Endothelial cell of umbilical vein (primary cell): ENCODE measurements around the gene CALD1. TPM values are rescaled to one million over a fixed set of nuclear protein-coding genes. Genes with fewer than 3 reads are reported as not detected.
A peak's percentile ranks its signal among the peaks of the same experiment; 100 is the strongest.

Experiments used
- BruUV-seq: library from RNA; stranded (reverse); fragments of 400-500 nt; replicated peaks from 2 replicates; lab custom pipeline; 2021; lab: Mats Ljungman, UMichigan
- CTCF ChIA-PET: fragments of 300-600, 350-600 bp; sonication (Branson Sonifier 250); formaldehyde crosslinking; loops from one replicate; lab custom pipeline; 2021; ENCODE audit warnings: antibody characterized with exemption, inconsistent platforms; lab: Charles Lee
- POLR2A ChIA-PET: fragments of 300-600, 350-600 bp; sonication (Branson Sonifier 250); formaldehyde crosslinking; loops from one replicate; lab custom pipeline; 2021; ENCODE audit warnings: antibody characterized with exemption, inconsistent platforms; lab: Charles Lee
- DNase-seq: peaks from one replicate; pipeline ENCODE4 v3.0.0-alpha.2; 2011; ENCODE audit warnings: low read depth, low spot score
- FAIRE-seq: peaks from 2 replicates; lab custom pipeline; 2011; peaks lifted over from hg19 to GRCh38; lab: Jason Lieb, UNC
- H2AFZ ChIP-seq: 2 replicates; pipeline ENCODE4 v1.6.0; 2012; ENCODE audit warnings: low read depth, low read length, control low read depth, inconsistent platforms
- H3K27ac ChIP-seq: 2 replicates; pipeline ENCODE4 v1.5.1; 2011; ENCODE audit warnings: low read depth, mild to moderate bottlenecking, control low read depth, low read length, moderate library complexity; ENCODE audit not compliant: insufficient read depth
- H3K27me3 ChIP-seq, 2 experiments: 2 replicates each; pipeline versions ENCODE4 v1.6.0 to v1.6.1; 2011; ENCODE audit warnings: low read length in 2 of 2, mixed read lengths in 1 of 2; ENCODE audit not compliant: control insufficient read depth in 2 of 2, insufficient read depth in 2 of 2
- H3K36me3 ChIP-seq, 2 experiments: 2 replicates in 1 of 2; 3 replicates in 1 of 2; pipeline ENCODE4 v1.5.1; 2011; ENCODE audit warnings: low read length in 2 of 2, mild to moderate bottlenecking in 1 of 2, moderate library complexity in 1 of 2; ENCODE audit not compliant: control insufficient read depth in 2 of 2, insufficient read depth in 2 of 2; ENCODE audit errors: extremely low read depth in 1 of 2
- H3K4me1 ChIP-seq: 3 replicates; pipeline ENCODE4 v1.5.1; 2011; ENCODE audit warnings: mild to moderate bottlenecking, low read length; ENCODE audit not compliant: control insufficient read depth, insufficient read depth; ENCODE audit errors: extremely low read depth
- H3K4me2 ChIP-seq: 2 replicates; pipeline ENCODE4 v1.6.1; 2011; ENCODE audit warnings: low read length, control low read depth, mixed read lengths; ENCODE audit not compliant: insufficient read depth
- H3K4me3 ChIP-seq, 3 experiments: fragments of 200-600 bp in 1 of 3; sonication (generic), shearing (Covaris generic) in 1 of 3; replicated peaks in 1 of 3; 2 replicates each; pipeline ENCODE4 v1.5.1; 2011 to 2016; ENCODE audit warnings: control low read depth in 3 of 3, low read length in 3 of 3, mild to moderate bottlenecking in 2 of 3, inconsistent platforms in 1 of 3, low read depth in 1 of 3, moderate library complexity in 1 of 3; ENCODE audit not compliant: insufficient read depth in 1 of 3
- H3K79me2 ChIP-seq: 2 replicates; pipeline ENCODE4 v1.6.0; 2012; ENCODE audit warnings: low read length, inconsistent platforms; ENCODE audit not compliant: control insufficient read depth, insufficient read depth
- H3K9ac ChIP-seq: replicated peaks from 2 replicates; pipeline ENCODE3; 2011; ENCODE audit warnings: low read length, control low read depth; ENCODE audit not compliant: insufficient read depth; ENCODE audit errors: extremely low read depth
- H3K9me1 ChIP-seq: replicated peaks from 3 replicates; pipeline ENCODE4 v1.6.0; 2011; ENCODE audit warnings: mild to moderate bottlenecking, low read length; ENCODE audit not compliant: control insufficient read depth, insufficient read depth; ENCODE audit errors: extremely low read depth
- H3K9me3 ChIP-seq: replicated peaks from 2 replicates; pipeline ENCODE4 v1.5.1; 2012; ENCODE audit warnings: low read length, inconsistent platforms; ENCODE audit not compliant: control insufficient read depth, insufficient read depth
- H4K20me1 ChIP-seq: replicated peaks from 2 replicates; pipeline ENCODE3; 2011; ENCODE audit warnings: mild to moderate bottlenecking, low read length; ENCODE audit not compliant: control insufficient read depth, insufficient read depth; ENCODE audit errors: extremely low read depth
- FOS ChIP-seq: IDR thresholded peaks from 2 replicates; pipeline ENCODE4 v1.6.1; 2011; ENCODE audit warnings: mild to moderate bottlenecking, low read length, moderate library complexity, borderline replicate concordance; ENCODE audit not compliant: insufficient read depth
- GATA2 ChIP-seq: IDR thresholded peaks from 2 replicates; pipeline ENCODE4 v1.7.0; 2011; ENCODE audit warnings: low read depth, mild to moderate bottlenecking, moderate library complexity, mixed read lengths, low read length; ENCODE audit not compliant: insufficient read length, insufficient read depth
- JUN ChIP-seq: IDR thresholded peaks from 2 replicates; pipeline ENCODE4 v1.6.1; 2011; ENCODE audit warnings: borderline replicate concordance, low read depth; ENCODE audit not compliant: insufficient read length, insufficient read depth
- MYC ChIP-seq: IDR thresholded peaks from one replicate; pipeline ENCODE4 v1.6.1; 2011; ENCODE audit warnings: mild to moderate bottlenecking, low read depth, low read length
- POLR2A ChIP-seq: IDR thresholded peaks from 2 replicates; pipeline ENCODE4 v1.6.1; 2012; ENCODE audit warnings: low read depth, mild to moderate bottlenecking, control low read depth, low read length
- dilution Hi-C: fragments of 300-500 bp; cut with MboI; formaldehyde crosslinking; loops from one replicate; pipeline ENCODE4 v1.15.0; 2019; ENCODE audit warnings: low sequenced_read_pairs; ENCODE audit not compliant: extremely low pct_ligation_motif_present
- intact Hi-C: fragments of 100-400 bp; cut with micrococcal nuclease; formaldehyde crosslinking; loops from one replicate; pipeline ENCODE4 v1.10.0; 2022
- polyA plus RNA-seq, 4 experiments: library from polyadenylated mRNA; depleted of rRNA in 3 of 4; stranded (reverse) in 3 of 4; unstranded in 1 of 4; fragments of >200 nt; gene quantifications; 2 replicates each; pipeline versions ENCODE4 v1.2.1 to v1.2.3, GENCODE V29; 2011 to 2012; ENCODE audit warnings: missing spikeins in 1 of 4
- total RNA-seq: library from RNA; stranded (reverse); gene quantifications from 2 replicates; pipeline ENCODE4 v1.2.3, GENCODE V29; 2021
- TF ChIP-seq, protein P1 (sequence below), 2 donors: IDR thresholded peaks; 1 replicate in 1 of 2; 2 replicates in 1 of 2; pipeline ENCODE4 v1.5.1; 2011; ENCODE audit warnings: low read length in 2 of 2, mild to moderate bottlenecking in 2 of 2, moderate library complexity in 2 of 2, control low read depth in 1 of 2, inconsistent platforms in 1 of 2, low read depth in 1 of 2; ENCODE audit not compliant: insufficient read depth in 1 of 2; ENCODE audit errors: extremely low read depth in 1 of 2

The CALD1 gene
- total and polyA plus RNA-seq, 2 donors (not counting 3 experiments of a cell fraction or from before 2014, with no cell fraction given) = 136 to 307 TPM

DNA sequence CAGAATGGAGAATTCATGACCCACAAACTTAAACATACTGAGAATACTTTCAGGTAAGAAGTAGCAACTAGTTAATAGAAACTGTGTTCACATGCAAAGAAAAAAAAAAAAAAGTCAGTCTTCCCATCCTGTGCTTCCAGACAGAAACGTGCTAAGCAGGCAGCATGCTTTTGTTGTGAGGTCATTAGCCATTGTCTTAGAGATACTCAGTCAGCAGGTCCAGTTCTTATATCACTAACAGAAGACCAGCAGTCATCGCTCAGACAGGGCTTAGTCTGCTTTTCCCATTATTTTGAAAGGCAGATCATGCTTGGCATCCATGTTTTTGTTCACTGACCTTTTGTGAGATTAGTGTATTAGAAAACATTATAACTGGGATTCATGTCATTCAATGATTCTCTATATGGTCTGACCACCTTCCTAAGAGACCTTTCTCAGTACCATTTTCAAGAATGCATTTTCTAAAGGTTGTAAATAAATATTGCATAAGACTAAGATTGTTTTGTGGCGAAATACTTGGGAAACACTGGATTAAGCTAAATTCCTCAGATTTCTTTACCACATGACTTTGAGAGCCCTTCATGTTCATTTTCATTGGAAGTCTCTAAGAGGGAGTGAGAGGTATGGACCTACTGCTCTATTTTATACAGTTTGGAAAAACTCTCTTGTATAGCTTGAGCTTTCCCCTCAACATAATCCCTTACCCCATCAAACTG, 161.9 kb downstream of the CALD1 start:
- peaks cover 12 to 24% of the 10 kb centered on the region in 2 experiments for H3K36me3 ChIP-seq
- FAIRE-seq = peak; percentile 73
- peak overlapping the region; percentile 67 for H3K27ac ChIP-seq
- H2AFZ ChIP-seq = no peak overlapping the region
- H3K9ac ChIP-seq = peak overlapping the region; percentile 42
- H3K79me2 ChIP-seq = no peaks in the 10 kb centered on the region
- no peak overlapping the region for H3K4me3 ChIP-seq
- H4K20me1 ChIP-seq = no peaks in the 10 kb centered on the region
- H3K9me3 ChIP-seq = no peaks in the 10 kb centered on the region
- dilution Hi-C loops = no loop called here
- DNase-seq = peak; percentile 86
- no peaks in the 10 kb centered on the region for H3K27me3 ChIP-seq
- H3K4me2 ChIP-seq = peak overlapping the region; percentile 26
- peaks cover 11% of the 10 kb centered on the region for H3K4me1 ChIP-seq
- intact Hi-C loops = loop anchor here (2.0 to 5.0 kb wide), 3 partner anchors 74 to 219 kb away; partner anchors contain the start of gene CALD1
- ChIA-PET POLR2A (no interaction called here), CTCF (interaction anchor here (1.3 to 1.8 kb wide), 3 partner anchors 16 to 251 kb away, joined by 4 to 5 read pairs (median 5); no protein-coding TSS in a partner anchor)
- TF ChIP-seq FOS = peak; percentile 6
- TF ChIP-seq JUN = peak; percentile 87
- no peak for TF ChIP-seq POLR2A
- no peaks in the 10 kb centered on the region for H3K9me1 ChIP-seq
- BruUV-seq = TSS peak; percentile 30

DNA sequence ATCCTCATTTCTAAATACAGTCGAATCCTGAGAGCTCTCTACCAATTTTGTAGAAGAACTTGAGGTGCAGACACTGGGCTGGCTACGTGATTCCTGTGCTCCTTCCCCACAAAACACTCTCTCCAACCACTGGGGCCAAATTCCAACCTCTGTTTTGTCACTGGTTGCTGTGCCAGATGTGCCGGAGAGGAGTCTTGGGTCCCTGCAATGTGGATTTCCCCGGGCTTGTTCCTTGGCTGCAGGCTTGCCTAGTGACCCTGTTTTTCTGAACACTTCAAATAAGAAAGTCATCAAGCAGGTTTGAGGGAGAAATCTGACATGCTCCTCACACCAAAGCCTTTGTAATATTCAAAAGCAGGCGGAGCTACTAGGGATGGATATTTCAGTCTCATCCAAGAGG, 162.5 kb downstream of the CALD1 start:
- FAIRE-seq (no peak), DNase-seq (no peak)
- no TSS peak for BruUV-seq
- H3K9me3 ChIP-seq = no peaks in the 10 kb centered on the region
- H3K4me3 ChIP-seq = no peak overlapping the region
- CTCF ChIA-PET = interaction anchor here (1.3 to 1.5 kb wide), 2 partner anchors 16 to 252 kb away, joined by 4 to 5 read pairs; no protein-coding TSS in a partner anchor
- intact Hi-C loops (loop anchor here (2.0 to 5.0 kb wide), 3 partner anchors 75 to 220 kb away; partner anchors contain the start of gene CALD1), dilution Hi-C loops (no loop called here)
- peaks cover 11% of the 10 kb centered on the region for H3K4me1 ChIP-seq
- H3K36me3 ChIP-seq = peaks cover 12 to 22% of the 10 kb centered on the region in 2 experiments
- H3K4me2 ChIP-seq = no peak overlapping the region
- H3K9ac ChIP-seq = no peak overlapping the region
- POLR2A ChIA-PET = no interaction called here
- H3K27ac ChIP-seq = peak overlapping the region; percentile 67
- no peaks in the 10 kb centered on the region for H4K20me1 ChIP-seq
- H2AFZ ChIP-seq = no peak overlapping the region
- no peaks in the 10 kb centered on the region for H3K9me1 ChIP-seq
- no peak for TF ChIP-seq MYC
- TF ChIP-seq GATA2 = no peak
- TF ChIP-seq, protein P1, sequence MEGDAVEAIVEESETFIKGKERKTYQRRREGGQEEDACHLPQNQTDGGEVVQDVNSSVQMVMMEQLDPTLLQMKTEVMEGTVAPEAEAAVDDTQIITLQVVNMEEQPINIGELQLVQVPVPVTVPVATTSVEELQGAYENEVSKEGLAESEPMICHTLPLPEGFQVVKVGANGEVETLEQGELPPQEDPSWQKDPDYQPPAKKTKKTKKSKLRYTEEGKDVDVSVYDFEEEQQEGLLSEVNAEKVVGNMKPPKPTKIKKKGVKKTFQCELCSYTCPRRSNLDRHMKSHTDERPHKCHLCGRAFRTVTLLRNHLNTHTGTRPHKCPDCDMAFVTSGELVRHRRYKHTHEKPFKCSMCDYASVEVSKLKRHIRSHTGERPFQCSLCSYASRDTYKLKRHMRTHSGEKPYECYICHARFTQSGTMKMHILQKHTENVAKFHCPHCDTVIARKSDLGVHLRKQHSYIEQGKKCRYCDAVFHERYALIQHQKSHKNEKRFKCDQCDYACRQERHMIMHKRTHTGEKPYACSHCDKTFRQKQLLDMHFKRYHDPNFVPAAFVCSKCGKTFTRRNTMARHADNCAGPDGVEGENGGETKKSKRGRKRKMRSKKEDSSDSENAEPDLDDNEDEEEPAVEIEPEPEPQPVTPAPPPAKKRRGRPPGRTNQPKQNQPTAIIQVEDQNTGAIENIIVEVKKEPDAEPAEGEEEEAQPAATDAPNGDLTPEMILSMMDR (IDR thresholded peaks at IDR 0.05; ENCODE audit: extremely low read depth in 1 of 2, insufficient read depth in 1 of 2, low read depth in 1 of 2, low read length in 2 of 2) = no peak
- no peaks in the 10 kb centered on the region for H3K79me2 ChIP-seq
- H3K27me3 ChIP-seq = no peaks in the 10 kb centered on the region
